Upper lobe of right lung (tissue), 1 donor: ENCODE measurements around the gene CENPH. TPM values are rescaled to one million over a fixed set of nuclear protein-coding genes. Genes with fewer than 3 reads are reported as not detected.
"Not testable (repeated sequence)": the region's sequence is repeated elsewhere in the genome, so short reads cannot be mapped to it uniquely, and the experiment has no call there.

Experiments
- ATAC-seq: fragments of 200-7000 bp; cut with Tn5 transposase; one replicate; pipeline ENCODE4 v1.9.1; 2020; ENCODE audit warnings: mild to moderate bottlenecking, moderate library complexity
- DNase-seq: peaks from one replicate; pipeline ENCODE4 v3.0.0-alpha.2; 2020
- H3K27ac ChIP-seq: fragments of 200-600 bp; one replicate; pipeline ENCODE4 v1.8.0; 2022
- H3K27me3 ChIP-seq: fragments of 200-600 bp; one replicate; pipeline ENCODE4 v1.8.0; 2022; ENCODE audit warnings: mild to moderate bottlenecking
- H3K36me3 ChIP-seq: fragments of 200-600 bp; one replicate; pipeline ENCODE4 v1.8.0; 2022
- H3K4me1 ChIP-seq: fragments of 200-600 bp; one replicate; pipeline ENCODE4 v1.8.0; 2022
- H3K4me3 ChIP-seq: fragments of 200-600 bp; one replicate; pipeline ENCODE4 v1.8.0; 2022; ENCODE audit warnings: mild to moderate bottlenecking
- H3K9me3 ChIP-seq: fragments of 200-600 bp; one replicate; pipeline ENCODE4 v1.8.0; 2022
- intact Hi-C: fragments of 100-400 bp; cut with DNase I; formaldehyde crosslinking; loops from one replicate; pipeline ENCODE4 v1.11.0; 2022
- total RNA-seq: library from RNA; stranded (reverse); fragmentation: NEBNext Ultra II Directional; extraction: Animal tissue kit (Norgen Biotek cat#: 25700); gene quantifications from one replicate; pipeline ENCODE4 v1.2.1, GENCODE V29; 2021
- TF ChIP-seq, protein P1 (sequence below): fragments of 200-600 bp; IDR thresholded peaks from one replicate; pipeline ENCODE4 v1.8.0; 2022; ENCODE audit warnings: antibody characterized with exemption
- donor health status: DM: no; HTN: yes; CAD: no; lungs with severe emphysema.

The CENPH gene
- total RNA-seq, 1 donor from 2014 or later, result 1.6 TPM

DNA sequence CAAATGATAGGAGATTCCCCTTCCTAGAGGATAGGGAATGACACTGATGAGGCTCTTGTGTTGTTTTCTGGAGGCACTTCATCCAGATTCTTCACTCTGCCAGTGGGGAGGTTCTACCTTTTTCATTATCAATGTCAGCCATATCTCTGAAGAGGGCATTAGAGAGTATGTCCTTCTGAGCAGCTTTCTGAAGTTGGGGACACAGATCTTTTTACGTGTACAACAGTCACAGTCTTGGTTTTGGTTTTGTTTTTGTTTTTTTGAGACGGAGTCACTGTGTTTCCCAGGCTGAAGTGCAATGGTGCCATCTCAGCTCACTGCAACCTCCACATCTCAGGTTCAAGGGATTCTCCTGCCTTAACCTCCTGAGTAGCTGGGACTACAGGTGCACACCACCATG is 22.6 kb downstream of the CENPH start:
- intact Hi-C loops, result no loop called here
- DNase-seq, result no peak
- H3K4me3 ChIP-seq, result no peak overlapping the region
- H3K9me3 ChIP-seq, result no peaks in the 10 kb centered on the region
- H3K27ac ChIP-seq, result no peak overlapping the region
- no peaks in the 10 kb centered on the region for H3K27me3 ChIP-seq
- ATAC-seq, result no peak
- no peaks in the 10 kb centered on the region for H3K36me3 ChIP-seq
- no peaks in the 10 kb centered on the region for H3K4me1 ChIP-seq
- TF ChIP-seq, protein P1, sequence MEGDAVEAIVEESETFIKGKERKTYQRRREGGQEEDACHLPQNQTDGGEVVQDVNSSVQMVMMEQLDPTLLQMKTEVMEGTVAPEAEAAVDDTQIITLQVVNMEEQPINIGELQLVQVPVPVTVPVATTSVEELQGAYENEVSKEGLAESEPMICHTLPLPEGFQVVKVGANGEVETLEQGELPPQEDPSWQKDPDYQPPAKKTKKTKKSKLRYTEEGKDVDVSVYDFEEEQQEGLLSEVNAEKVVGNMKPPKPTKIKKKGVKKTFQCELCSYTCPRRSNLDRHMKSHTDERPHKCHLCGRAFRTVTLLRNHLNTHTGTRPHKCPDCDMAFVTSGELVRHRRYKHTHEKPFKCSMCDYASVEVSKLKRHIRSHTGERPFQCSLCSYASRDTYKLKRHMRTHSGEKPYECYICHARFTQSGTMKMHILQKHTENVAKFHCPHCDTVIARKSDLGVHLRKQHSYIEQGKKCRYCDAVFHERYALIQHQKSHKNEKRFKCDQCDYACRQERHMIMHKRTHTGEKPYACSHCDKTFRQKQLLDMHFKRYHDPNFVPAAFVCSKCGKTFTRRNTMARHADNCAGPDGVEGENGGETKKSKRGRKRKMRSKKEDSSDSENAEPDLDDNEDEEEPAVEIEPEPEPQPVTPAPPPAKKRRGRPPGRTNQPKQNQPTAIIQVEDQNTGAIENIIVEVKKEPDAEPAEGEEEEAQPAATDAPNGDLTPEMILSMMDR, result no peak

DNA sequence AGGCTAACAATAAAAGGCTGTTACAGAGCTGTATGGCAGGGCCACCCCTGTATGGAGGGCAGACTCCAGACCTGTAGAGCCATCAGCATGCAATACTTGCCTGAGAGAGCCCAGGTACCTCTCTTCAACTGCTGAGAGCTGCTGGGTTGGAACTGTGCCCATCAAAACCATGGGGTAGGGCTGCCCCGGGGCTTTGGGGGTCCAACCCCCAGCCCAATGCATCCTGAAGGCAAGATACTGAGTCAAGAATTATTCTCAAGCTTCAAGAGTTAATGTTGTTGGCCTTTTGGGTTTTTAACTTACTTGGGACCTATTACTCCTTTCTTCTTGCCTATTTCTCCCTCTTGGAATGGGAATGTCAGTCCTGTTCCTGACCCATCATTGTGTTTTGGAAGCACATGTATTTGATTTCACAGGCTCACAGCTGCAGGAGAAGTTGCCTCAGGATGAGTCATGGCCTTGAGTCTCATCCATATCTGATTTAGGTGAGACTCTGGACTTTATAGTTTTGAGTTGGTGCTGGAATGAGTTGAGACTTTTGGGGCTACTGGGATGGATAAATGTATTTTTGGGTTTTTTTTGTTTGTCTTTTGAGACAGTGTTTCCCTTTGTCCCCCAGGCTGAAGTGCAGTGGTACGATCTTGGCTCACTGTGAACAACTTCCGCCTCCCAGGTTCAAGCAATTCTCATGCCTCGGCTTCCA is 24.3 kb downstream of the CENPH start:
- intact Hi-C loops, result no loop called here
- H3K9me3 ChIP-seq, result no peaks in the 10 kb centered on the region
- H3K36me3 ChIP-seq, result no peaks in the 10 kb centered on the region
- H3K27me3 ChIP-seq, result no peaks in the 10 kb centered on the region
- H3K27ac ChIP-seq, result no peak overlapping the region
- ATAC-seq, result no peak
- H3K4me3 ChIP-seq, result no peak overlapping the region
- TF ChIP-seq, protein P1, result no peak
- peaks cover 3% of the 10 kb centered on the region for H3K4me1 ChIP-seq
- DNase-seq, result no peak

DNA sequence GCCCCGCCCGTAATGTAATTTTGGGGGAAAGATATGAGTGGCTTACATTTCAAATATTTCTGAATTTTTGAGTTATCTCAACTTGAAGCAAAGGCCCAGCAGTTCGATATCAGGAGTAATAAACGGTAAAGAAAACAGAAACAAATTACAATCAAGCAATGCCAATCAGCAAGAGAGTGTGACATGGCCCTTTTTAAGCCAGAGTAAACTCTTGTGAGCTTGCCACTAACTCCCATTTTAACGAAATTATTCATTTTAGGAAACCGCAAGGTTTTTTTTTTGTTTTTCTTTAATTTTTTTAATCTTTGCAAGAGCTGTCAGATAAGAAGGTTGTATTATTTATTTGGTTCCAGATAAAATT is 27.7 kb downstream of the CENPH start:
- Histone ChIP-seq H3K4me3 (peak overlapping the region; percentile 92), H3K36me3 (no peaks in the 10 kb centered on the region), H3K9me3 (no peaks in the 10 kb centered on the region), H3K27me3 (no peaks in the 10 kb centered on the region), H3K4me1 (peaks cover 9% of the 10 kb centered on the region), H3K27ac (peak overlapping the region; percentile 96)
- no peak for DNase-seq
- TF ChIP-seq, protein P1, result no peak
- no peak for ATAC-seq
- intact Hi-C loops, result no loop called here

DNA sequence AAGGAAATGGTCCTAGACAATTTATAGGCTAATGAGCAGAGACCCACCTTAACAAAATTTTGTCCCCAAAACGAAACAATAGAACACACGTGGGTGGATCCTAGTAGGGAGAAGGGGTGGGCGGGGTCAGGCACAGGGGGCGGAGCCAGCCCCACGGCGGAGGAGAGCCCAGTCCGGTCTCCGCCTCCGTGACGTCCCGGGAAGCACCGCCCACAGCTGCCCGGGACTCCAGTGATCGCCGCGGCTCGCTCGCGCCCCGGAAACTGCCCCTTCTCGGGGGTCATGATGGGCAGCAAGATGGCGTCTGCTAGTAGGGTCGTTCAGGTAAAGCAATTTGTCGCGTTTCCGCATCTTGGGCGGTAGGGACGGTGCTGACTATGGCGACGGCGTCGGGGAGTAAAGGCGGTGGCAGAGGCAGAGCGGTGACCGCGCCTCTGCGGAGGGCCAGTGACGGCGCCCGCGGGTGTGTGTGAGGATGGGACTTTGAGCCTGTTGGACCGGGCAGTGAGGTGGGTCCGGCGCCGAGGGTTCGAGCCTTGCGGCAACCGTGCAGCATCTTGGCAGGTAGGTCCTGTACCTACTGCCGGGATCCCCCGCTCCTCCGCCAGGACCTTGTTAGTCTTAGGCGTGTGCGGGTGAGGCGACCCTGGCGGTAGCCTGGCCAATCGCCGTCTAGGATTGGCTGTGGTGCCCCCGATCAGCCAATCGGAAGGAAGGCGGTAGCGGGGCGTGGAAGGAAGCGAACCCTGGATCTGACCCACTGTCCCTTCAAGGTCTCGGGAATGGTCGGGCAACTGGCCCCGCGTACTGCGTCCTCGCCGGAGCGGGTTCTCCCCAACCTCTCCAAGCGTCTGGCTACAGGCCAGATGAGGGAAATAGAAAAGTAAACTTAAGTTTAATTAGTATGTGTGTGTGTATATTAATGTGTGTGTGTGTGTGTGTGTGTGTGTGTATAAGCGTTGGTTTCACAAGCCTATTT is 28.5 kb downstream of the CENPH start:
- Histone ChIP-seq H3K27me3 (no peaks in the 10 kb centered on the region), H3K27ac (peak overlapping the region; percentile 96), H3K4me3 (peak overlapping the region; percentile 92), H3K4me1 (peaks cover 9% of the 10 kb centered on the region), H3K36me3 (no peaks in the 10 kb centered on the region), H3K9me3 (no peaks in the 10 kb centered on the region)
- intact Hi-C loops, result no loop called here
- peak; percentile 99 for DNase-seq
- ATAC-seq, result peak; percentile 99
- TF ChIP-seq, protein P1, result peak; percentile 33

DNA sequence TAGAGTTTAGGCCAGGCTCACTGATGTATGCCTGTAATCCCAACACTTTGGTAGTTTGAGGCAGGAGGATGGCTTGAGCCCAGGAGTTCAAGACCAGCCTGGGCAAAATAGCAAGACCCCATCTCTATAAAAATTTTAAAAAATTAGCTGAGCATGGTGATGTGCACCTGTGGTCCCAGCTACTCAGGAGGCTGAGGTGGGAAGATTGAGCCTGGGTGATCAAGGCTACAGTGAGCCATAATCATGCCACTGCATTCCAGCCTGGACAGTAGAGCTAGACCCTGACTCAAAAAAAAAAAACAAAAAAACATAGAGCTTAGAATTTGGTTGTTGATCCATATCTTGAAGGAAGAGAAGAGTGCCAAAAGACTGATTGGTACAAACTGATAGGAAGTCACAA is 30.6 kb downstream of the CENPH start:
- Histone ChIP-seq H3K4me1 (peaks cover 9% of the 10 kb centered on the region), H3K27me3 (no peaks in the 10 kb centered on the region), H3K9me3 (no peaks in the 10 kb centered on the region), H3K27ac (no peak overlapping the region), H3K36me3 (no peaks in the 10 kb centered on the region), H3K4me3 (no peak overlapping the region)
- ATAC-seq, result no peak
- intact Hi-C loops, result no loop called here
- DNase-seq, result no peak
- TF ChIP-seq, protein P1, result no peak

DNA sequence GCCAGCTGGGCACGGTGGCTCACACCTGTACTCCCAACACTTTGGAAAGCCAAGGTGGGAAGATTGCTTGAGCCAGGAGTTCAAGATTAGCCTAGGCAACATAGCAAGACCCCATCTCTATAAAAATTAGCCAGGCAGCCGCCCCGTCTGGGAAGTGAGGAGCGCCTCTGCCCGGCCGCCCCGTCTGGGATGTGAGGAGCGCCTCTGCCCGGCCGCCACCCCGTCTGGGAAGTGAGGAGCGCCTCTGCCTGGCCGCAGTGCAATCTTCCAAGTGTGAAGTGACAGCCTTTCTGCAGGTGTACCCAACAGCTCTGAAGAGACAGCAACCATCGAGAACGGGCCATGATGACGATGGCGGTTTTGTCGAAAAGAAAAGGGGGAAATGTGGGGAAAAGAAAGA is 31.0 kb downstream of the CENPH start:
- DNase-seq, ATAC-seq, H3K4me1 ChIP-seq, H3K36me3 ChIP-seq, H3K4me3 ChIP-seq, intact Hi-C loops, H3K9me3 ChIP-seq, H3K27ac ChIP-seq, H3K27me3 ChIP-seq: not testable (repeated sequence)

DNA sequence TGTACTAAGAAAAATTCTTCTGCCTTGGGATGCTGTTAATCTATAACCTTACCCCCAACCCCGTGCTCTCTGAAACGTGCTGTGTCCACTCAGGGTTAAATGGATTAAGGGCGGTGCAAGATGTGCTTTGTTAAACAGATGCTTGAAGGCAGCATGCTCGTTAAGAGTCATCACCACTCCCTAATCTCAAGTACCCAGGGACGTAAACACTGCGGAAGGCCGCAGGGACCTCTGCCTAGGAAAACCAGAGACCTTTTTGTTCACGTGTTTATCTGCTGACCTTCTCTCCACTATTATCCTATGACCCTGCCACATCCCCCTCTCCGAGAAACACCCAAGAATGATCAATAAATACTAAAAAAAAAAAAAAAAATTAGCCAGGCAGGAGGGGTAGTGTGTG is 31.4 kb downstream of the CENPH start:
- not testable (repeated sequence) for H3K36me3 ChIP-seq

More for the DNA sequence above, 31.4 kb downstream of the CENPH start:
- ATAC-seq, H3K4me3 ChIP-seq, H3K9me3 ChIP-seq, DNase-seq, intact Hi-C loops, H3K27ac ChIP-seq, H3K4me1 ChIP-seq, H3K27me3 ChIP-seq: not testable (repeated sequence)
